ENCODE data around the gene SMYD3. TPM values are rescaled to one million over a fixed set of nuclear protein-coding genes. Genes with fewer than 3 reads are reported as not detected.

The SMYD3 gene
- total and polyA plus RNA-seq, 2 of the 4 experiments (the other 2 are of a cell fraction): 26.5 to 37.6 TPM

DNA sequence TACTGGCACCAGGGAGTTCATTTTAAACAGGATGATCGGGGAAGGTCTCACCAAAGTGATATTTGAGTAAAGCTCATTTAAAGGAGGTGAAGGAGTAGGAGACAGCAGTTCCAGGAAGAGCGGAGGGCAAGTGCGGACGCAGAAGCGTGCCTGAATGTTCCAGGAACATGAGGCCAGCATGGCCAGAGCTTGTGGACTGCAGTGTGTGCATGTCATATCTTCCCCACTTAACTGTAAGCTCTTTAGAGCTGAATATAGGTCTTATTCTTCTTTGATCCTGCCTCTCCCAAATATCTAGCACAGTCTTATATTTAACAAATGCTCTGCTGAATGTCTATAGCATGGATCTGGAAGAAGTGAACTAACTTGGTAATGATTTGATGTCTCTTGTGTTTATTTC, 639.3 kb downstream of the SMYD3 start:
- Histone ChIP-seq H3K27ac (ENCODE audit: insufficient read depth, low read length) (no peak overlapping the region), H3K4ac (ENCODE audit: low read depth, low read length) (no peak overlapping the region), H3K56ac (ENCODE audit: extremely low read depth, insufficient read depth, low read length) (no peak overlapping the region), H3K4me1 (ENCODE audit: control insufficient read depth, insufficient read depth, low read length) (peaks cover 15% of the 10 kb centered on the region), H2BK5ac (ENCODE audit: low read depth, low read length, poor library complexity, severe bottlenecking) (no peak overlapping the region), H3K23ac (ENCODE audit: low read depth, low read length) (no peak overlapping the region), H3K9ac (ENCODE audit: low read depth, low read length) (no peak overlapping the region), H3K9me3 (ENCODE audit: control insufficient read depth, insufficient read depth, low read length) (no peaks in the 10 kb centered on the region), H3K4me2 (ENCODE audit: low read depth, low read length) (no peak overlapping the region), H3K27me3 (ENCODE audit: control insufficient read depth, insufficient read depth, low read length) (no peaks in the 10 kb centered on the region), H3K18ac (ENCODE audit: low read depth, low read length) (no peak overlapping the region), H4K8ac (ENCODE audit: low read depth in 2 of 2, low read length in 2 of 2) (no peak overlapping the region), H3K79me1 (ENCODE audit: low read depth in 1 of 2, low read length in 2 of 2) (peaks cover 0 to 2% of the 10 kb centered on the region in 2 experiments; a peak in 2 of 4 replicates), H3K9me1 (ENCODE audit: insufficient read depth, low read length) (peaks cover 10% of the 10 kb centered on the region), H2AK9ac (replicated peaks; ENCODE audit: low read depth, low read length, poor library complexity) (no peak overlapping the region), H2BK20ac (ENCODE audit: low read depth, low read length) (no peak overlapping the region), H2AFZ (replicated peaks; ENCODE audit: low read length, poor library complexity) (no peak overlapping the region), H3K14ac (replicated peaks; ENCODE audit: low read depth, low read length) (no peak overlapping the region), H2AK5ac (ENCODE audit: low read depth, low read length) (no peak overlapping the region), H4K91ac (ENCODE audit: insufficient read depth, low read depth, low read length) (no peak overlapping the region), H3K4me3 (ENCODE audit: insufficient read depth, low read depth, low read length) (no peak overlapping the region), H4K20me1 (ENCODE audit: insufficient read depth, low read length) (no peaks in the 10 kb centered on the region), H2BK120ac (ENCODE audit: low read depth, low read length) (no peak overlapping the region), H2BK15ac (ENCODE audit: low read depth, low read length) (0 out of 3 replicates have a peak overlapping the region, but pooled peaks have one; percentile 82), H4K5ac (ENCODE audit: low read depth, low read length) (no peak overlapping the region), H3K36me3 (ENCODE audit: control insufficient read depth, insufficient read depth, low read length) (no peaks in the 10 kb centered on the region)
- in situ Hi-C loops (cut with MboI; ENCODE audit: low sequenced_read_pairs): no loop called here
- no TSS peak for BruUV-seq (replicated peaks)
- ChIA-PET POLR2A (ENCODE audit: unreplicated experiment) (interaction anchor here (0.6 kb wide), 1 partner anchor 12 kb away, joined by 3 read pairs; no protein-coding TSS in a partner anchor), CTCF (no interaction called here)
- intact Hi-C loops (cut with micrococcal nuclease): no loop called here
- ATAC-seq (ENCODE audit: low read depth) (no peak), DNase-seq (no peak)
- TF ChIP-seq, protein P1, sequence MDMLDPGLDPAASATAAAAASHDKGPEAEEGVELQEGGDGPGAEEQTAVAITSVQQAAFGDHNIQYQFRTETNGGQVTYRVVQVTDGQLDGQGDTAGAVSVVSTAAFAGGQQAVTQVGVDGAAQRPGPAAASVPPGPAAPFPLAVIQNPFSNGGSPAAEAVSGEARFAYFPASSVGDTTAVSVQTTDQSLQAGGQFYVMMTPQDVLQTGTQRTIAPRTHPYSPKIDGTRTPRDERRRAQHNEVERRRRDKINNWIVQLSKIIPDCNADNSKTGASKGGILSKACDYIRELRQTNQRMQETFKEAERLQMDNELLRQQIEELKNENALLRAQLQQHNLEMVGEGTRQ (IDR thresholded peaks at IDR 0.05; ENCODE audit: low read depth, low read length): no peak
- TF ChIP-seq BHLHE40 (IDR thresholded peaks at IDR 0.05; ENCODE audit: low read depth, low read length) (no peak), SMC3 (IDR thresholded peaks at IDR 0.05; ENCODE audit: low read depth, low read length) (no peak), CHD1 (IDR thresholded peaks at IDR 0.05; ENCODE audit: low read depth, low read length) (no peak), CEBPB (IDR thresholded peaks at IDR 0.05; ENCODE audit: low read depth, low read length) (no peak), MXI1 (IDR thresholded peaks at IDR 0.05; ENCODE audit: borderline replicate concordance, low read depth, low read length) (no peak), RFX5 (IDR thresholded peaks at IDR 0.05; ENCODE audit: low read depth, low read length) (no peak), RAD21 (IDR thresholded peaks at IDR 0.05; ENCODE audit: low read length) (no peak), MAZ (IDR thresholded peaks at IDR 0.05; ENCODE audit: borderline replicate concordance, low read depth, low read length) (no peak), POLR2A (IDR thresholded peaks at IDR 0.05; ENCODE audit: low read depth, low read length) (no peak), NFE2L2 (IDR thresholded peaks at IDR 0.05; ENCODE audit: low read depth, low read length) (no peak), MAFK (IDR thresholded peaks at IDR 0.05; ENCODE audit: low read depth, low read length) (no peak), FOS (IDR thresholded peaks at IDR 0.05; ENCODE audit: low read depth, low read length) (no peak), RCOR1 (IDR thresholded peaks at IDR 0.05; ENCODE audit: insufficient replicate concordance, low read length) (no peak)
- TF ChIP-seq, protein P2, sequence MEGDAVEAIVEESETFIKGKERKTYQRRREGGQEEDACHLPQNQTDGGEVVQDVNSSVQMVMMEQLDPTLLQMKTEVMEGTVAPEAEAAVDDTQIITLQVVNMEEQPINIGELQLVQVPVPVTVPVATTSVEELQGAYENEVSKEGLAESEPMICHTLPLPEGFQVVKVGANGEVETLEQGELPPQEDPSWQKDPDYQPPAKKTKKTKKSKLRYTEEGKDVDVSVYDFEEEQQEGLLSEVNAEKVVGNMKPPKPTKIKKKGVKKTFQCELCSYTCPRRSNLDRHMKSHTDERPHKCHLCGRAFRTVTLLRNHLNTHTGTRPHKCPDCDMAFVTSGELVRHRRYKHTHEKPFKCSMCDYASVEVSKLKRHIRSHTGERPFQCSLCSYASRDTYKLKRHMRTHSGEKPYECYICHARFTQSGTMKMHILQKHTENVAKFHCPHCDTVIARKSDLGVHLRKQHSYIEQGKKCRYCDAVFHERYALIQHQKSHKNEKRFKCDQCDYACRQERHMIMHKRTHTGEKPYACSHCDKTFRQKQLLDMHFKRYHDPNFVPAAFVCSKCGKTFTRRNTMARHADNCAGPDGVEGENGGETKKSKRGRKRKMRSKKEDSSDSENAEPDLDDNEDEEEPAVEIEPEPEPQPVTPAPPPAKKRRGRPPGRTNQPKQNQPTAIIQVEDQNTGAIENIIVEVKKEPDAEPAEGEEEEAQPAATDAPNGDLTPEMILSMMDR (conservative IDR thresholded peaks at IDR 0.05; ENCODE audit: low read depth, low read length): no peak
- TF ChIP-seq, protein P3, sequence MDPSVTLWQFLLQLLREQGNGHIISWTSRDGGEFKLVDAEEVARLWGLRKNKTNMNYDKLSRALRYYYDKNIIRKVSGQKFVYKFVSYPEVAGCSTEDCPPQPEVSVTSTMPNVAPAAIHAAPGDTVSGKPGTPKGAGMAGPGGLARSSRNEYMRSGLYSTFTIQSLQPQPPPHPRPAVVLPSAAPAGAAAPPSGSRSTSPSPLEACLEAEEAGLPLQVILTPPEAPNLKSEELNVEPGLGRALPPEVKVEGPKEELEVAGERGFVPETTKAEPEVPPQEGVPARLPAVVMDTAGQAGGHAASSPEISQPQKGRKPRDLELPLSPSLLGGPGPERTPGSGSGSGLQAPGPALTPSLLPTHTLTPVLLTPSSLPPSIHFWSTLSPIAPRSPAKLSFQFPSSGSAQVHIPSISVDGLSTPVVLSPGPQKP (IDR thresholded peaks at IDR 0.05; ENCODE audit: borderline replicate concordance, low read depth, low read length): no peak
- dilution Hi-C loops (cut with HindIII; ENCODE audit: low sequenced_read_pairs, unreplicated experiment): no loop called here
- whole genome bisulfite sequencing, 2 experiments (ENCODE audit: extremely low coverage in 2 of 2, insufficient read length in 1 of 2): no CpG with 5 or more reads among the region's 5 CpGs
